Measurements from ENCODE around the gene CREG1.

The CREG1 gene

GRCh38 chr1:167554028-167554779 lies 642 bp upstream of the CREG1 start:
- in situ Hi-C loops (cut with HindIII; ENCODE audit: low sequenced_read_pairs), result no loop called here
- no peak for TF ChIP-seq CTCF (IDR thresholded peaks at IDR 0.05; ENCODE audit: low read depth, low read length)
- DNase-seq (ENCODE audit: low read depth, low spot score), result no peak
- peak overlapping the region; percentile 42 for H3K4me3 ChIP-seq (ENCODE audit: low read depth, low read length)

- in situ Hi-C loops (cut with HindIII; ENCODE audit: low sequenced_read_pairs), result no loop called here
- no peak for DNase-seq (ENCODE audit: low read depth, low spot score)
- H3K4me3 ChIP-seq (ENCODE audit: low read depth, low read length), result no peak overlapping the region
Measured at GRCh38 chr1:167551362-167551761, 2.2 kb downstream of the CREG1 start.

GRCh38 chr1:167548059-167548932 lies 5.3 kb downstream of the CREG1 start:
- DNase-seq (ENCODE audit: low read depth, low spot score), result no peak
- in situ Hi-C loops (cut with HindIII; ENCODE audit: low sequenced_read_pairs), result no loop called here
- TF ChIP-seq CTCF (IDR thresholded peaks at IDR 0.05; ENCODE audit: low read depth, low read length), result no peak
- no peak overlapping the region for H3K4me3 ChIP-seq (ENCODE audit: low read depth, low read length)

More at GRCh38 chr1:167551362-167551761, 2.2 kb downstream of the CREG1 start:
- no peak for TF ChIP-seq CTCF (IDR thresholded peaks at IDR 0.05; ENCODE audit: low read depth, low read length)

GRCh38 chr1:167546935-167547334 lies 6.6 kb downstream of the CREG1 start:
- H3K4me3 ChIP-seq (ENCODE audit: low read depth, low read length), result no peak overlapping the region
- no peak for TF ChIP-seq CTCF (IDR thresholded peaks at IDR 0.05; ENCODE audit: low read depth, low read length)
- no peak for DNase-seq (ENCODE audit: low read depth, low spot score)
- in situ Hi-C loops (cut with HindIII; ENCODE audit: low sequenced_read_pairs), result no loop called here

GRCh38 chr1:167545349-167545748 lies 8.2 kb downstream of the CREG1 start:
- no peak for TF ChIP-seq CTCF (IDR thresholded peaks at IDR 0.05; ENCODE audit: low read depth, low read length)
- no peak for DNase-seq (ENCODE audit: low read depth, low spot score)
- in situ Hi-C loops (cut with HindIII; ENCODE audit: low sequenced_read_pairs), result no loop called here
- no peak overlapping the region for H3K4me3 ChIP-seq (ENCODE audit: low read depth, low read length)

- in situ Hi-C loops (cut with HindIII; ENCODE audit: low sequenced_read_pairs), result no loop called here
Measured at GRCh38 chr1:167544447-167545093, 9.0 kb downstream of the CREG1 start.

More at GRCh38 chr1:167544447-167545093, 9.0 kb downstream of the CREG1 start:
- no peak overlapping the region for H3K4me3 ChIP-seq (ENCODE audit: low read depth, low read length)
- TF ChIP-seq CTCF (IDR thresholded peaks at IDR 0.05; ENCODE audit: low read depth, low read length), result no peak
- DNase-seq (ENCODE audit: low read depth, low spot score), result no peak

Measured in astrocyte of the spinal cord (primary cell).